PC-3 (cell line): ENCODE measurements around the gene SERINC3.

ENCODE experiments used
- EZH2phosphoT487 ChIP-seq: fragments of 300-600 bp; sonication (generic); IDR thresholded peaks from 2 replicates; pipeline ENCODE4 v1.6.1; 2018; ENCODE audit warnings: mild to moderate bottlenecking, antibody characterized with exemption, low read length, borderline replicate concordance
- TF ChIP-seq, protein P1 (sequence below): fragments of 300-600 bp; sonication (generic); conservative IDR thresholded peaks from 2 replicates; pipeline ENCODE4 v1.5.1; 2017; ENCODE audit warnings: antibody characterized with exemption, low read depth, mild to moderate bottlenecking, low read length

DNA sequence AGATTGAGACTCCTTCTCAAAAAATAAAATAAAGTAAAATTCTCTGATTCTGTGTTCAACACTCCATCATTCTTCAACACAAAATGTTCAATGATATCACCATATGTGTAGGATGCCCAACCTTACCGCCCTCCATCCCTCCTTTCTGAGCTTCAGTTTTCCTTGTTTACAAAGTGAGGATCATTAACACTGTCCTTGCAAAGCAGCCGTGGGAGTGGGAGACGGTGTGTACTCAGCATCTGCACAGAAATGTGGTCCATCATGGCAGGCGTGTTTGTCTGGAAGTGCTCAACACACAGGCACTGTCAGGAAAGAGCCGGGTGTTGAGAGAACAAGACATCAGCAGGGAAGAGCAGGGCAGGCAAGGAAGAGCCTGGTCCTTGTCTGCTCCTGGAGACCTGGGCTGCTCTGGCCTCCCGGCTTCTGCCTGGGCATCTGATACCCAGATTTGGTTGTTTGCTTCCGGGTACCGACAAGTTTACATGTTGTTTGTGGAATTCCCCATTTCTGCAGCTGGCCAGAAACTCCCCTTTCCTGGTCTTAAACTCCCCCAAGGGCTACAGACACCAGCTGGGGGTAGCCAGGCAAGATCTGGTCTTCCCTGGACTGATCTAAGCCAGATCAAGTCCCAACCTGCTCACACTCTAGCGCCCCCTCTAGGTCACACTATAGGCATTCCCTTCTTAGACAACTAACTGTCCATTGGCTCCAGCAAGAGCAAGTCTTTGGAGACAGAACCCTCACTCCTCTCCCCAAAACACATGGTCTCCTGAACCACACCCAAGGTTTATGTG lies 72.9 kb downstream of the SERINC3 start:
- TF ChIP-seq, protein P1, sequence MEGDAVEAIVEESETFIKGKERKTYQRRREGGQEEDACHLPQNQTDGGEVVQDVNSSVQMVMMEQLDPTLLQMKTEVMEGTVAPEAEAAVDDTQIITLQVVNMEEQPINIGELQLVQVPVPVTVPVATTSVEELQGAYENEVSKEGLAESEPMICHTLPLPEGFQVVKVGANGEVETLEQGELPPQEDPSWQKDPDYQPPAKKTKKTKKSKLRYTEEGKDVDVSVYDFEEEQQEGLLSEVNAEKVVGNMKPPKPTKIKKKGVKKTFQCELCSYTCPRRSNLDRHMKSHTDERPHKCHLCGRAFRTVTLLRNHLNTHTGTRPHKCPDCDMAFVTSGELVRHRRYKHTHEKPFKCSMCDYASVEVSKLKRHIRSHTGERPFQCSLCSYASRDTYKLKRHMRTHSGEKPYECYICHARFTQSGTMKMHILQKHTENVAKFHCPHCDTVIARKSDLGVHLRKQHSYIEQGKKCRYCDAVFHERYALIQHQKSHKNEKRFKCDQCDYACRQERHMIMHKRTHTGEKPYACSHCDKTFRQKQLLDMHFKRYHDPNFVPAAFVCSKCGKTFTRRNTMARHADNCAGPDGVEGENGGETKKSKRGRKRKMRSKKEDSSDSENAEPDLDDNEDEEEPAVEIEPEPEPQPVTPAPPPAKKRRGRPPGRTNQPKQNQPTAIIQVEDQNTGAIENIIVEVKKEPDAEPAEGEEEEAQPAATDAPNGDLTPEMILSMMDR, result peak; percentile 65
- TF ChIP-seq EZH2phosphoT487, result no peak
